SJSA1 (cell line): ENCODE measurements around the gene GM2A. TPM values are rescaled to one million over a fixed set of nuclear protein-coding genes. Genes with fewer than 3 reads are reported as not detected.
"Not testable (repeated sequence)": the region's sequence is repeated elsewhere in the genome, so short reads cannot be mapped to it uniquely, and the experiment has no call there.

Source experiments
- DNase-seq, 2 experiments: peaks; one replicate each; pipeline ENCODE4 v3.0.0-alpha.2; 2015 to 2020; ENCODE audit warnings: low spot score in 2 of 2, low read depth in 1 of 2
- H3K27ac ChIP-seq: fragments of 250-450 bp; sonication (Bioruptor Pico); 2 replicates; pipeline ENCODE4 v1.5.1; 2020; ENCODE audit warnings: mild to moderate bottlenecking, moderate library complexity
- H3K27me3 ChIP-seq: fragments of 250-450 bp; sonication (Bioruptor Pico); replicated peaks from 2 replicates; pipeline ENCODE4 v1.5.1; 2020; ENCODE audit warnings: mild to moderate bottlenecking, moderate library complexity
- H3K36me3 ChIP-seq: fragments of 250-450 bp; sonication (Bioruptor Pico); 2 replicates; pipeline ENCODE4 v1.5.1; 2020; ENCODE audit warnings: mild to moderate bottlenecking
- H3K4me1 ChIP-seq: fragments of 250-450 bp; sonication (Bioruptor Pico); replicated peaks from 2 replicates; pipeline ENCODE4 v1.6.1; 2021; ENCODE audit warnings: mild to moderate bottlenecking
- H3K4me3 ChIP-seq: fragments of 250-450 bp; sonication (Bioruptor Pico); 2 replicates; pipeline ENCODE4 v1.5.1; 2020; ENCODE audit warnings: mild to moderate bottlenecking
- H3K9me3 ChIP-seq: fragments of 250-450 bp; sonication (Bioruptor Pico); replicated peaks from 2 replicates; pipeline ENCODE4 v1.5.1; 2020; ENCODE audit warnings: mild to moderate bottlenecking
- total RNA-seq: library from RNA; depleted of rRNA; stranded (reverse); fragments of >200 nt; shearing (Covaris generic); gene quantifications from 2 replicates; pipeline ENCODE4 v1.2.3, GENCODE V29; 2014

GM2A gene
- total RNA-seq, 1 experiment from 2014 or later: 27.4 TPM

DNA sequence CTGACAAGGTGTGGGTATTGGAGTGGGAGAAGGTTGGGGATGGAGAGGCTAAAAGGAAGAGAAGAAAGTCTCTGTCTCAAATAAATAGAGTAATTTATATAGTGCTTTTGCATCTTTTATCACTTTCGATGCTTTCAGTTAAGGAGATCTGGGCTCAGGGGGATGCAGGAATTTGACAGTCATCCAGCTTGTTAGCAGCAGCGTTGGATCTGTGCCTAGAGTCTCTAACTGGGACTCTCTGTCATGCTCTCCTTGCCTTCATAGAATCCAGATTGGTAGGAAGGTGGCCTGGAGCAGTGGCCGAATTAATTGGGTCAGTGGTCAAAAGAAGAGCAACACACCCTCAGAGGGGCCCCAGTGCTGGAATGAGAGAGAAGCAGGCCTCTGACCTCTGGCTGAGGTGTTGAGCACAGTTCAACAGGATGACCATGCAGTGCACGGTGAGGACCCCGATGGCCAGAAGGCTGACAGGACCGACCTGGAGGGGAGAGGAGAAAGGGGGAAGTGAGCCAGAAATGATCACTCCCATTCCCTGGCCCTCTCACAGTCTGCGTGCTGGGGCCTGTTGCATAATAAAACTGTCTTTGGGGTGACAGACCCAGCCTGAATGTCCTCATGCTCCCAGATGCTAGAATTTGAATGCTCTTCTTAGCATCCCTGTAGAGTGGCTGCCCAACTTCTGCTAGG, 42.9 kb downstream of the GM2A start:
- no peak overlapping the region for H3K4me3 ChIP-seq
- H3K4me1 ChIP-seq: no peaks in the 10 kb centered on the region
- no peaks in the 10 kb centered on the region for H3K9me3 ChIP-seq
- DNase-seq: peak in 1 of 2 experiments; percentile 34
- H3K36me3 ChIP-seq: no peaks in the 10 kb centered on the region
- H3K27ac ChIP-seq: no peak overlapping the region
- H3K27me3 ChIP-seq: no peaks in the 10 kb centered on the region

DNA sequence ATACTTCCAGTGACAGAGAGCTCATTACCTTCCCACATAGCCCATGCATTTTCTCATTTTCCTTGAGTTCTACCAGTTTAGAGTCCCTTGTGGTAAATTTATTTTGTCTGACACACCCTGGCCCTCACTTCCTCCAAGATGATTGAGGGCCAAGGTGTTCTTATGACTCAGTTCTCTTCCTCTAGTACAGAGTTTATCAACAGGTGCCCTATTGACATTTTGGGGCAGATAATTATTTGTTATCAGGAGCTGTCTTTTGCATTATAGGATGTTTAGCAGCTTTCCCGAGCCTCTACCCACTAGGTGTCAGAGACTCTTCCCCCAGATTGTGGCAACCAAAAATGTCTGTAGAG, 43.5 kb downstream of the GM2A start:
- Histone ChIP-seq H3K4me1 (no peaks in the 10 kb centered on the region), H3K36me3 (no peaks in the 10 kb centered on the region), H3K4me3 (no peak overlapping the region), H3K27ac (no peak overlapping the region), H3K27me3 (no peaks in the 10 kb centered on the region), H3K9me3 (no peaks in the 10 kb centered on the region)
- DNase-seq: no peak

DNA sequence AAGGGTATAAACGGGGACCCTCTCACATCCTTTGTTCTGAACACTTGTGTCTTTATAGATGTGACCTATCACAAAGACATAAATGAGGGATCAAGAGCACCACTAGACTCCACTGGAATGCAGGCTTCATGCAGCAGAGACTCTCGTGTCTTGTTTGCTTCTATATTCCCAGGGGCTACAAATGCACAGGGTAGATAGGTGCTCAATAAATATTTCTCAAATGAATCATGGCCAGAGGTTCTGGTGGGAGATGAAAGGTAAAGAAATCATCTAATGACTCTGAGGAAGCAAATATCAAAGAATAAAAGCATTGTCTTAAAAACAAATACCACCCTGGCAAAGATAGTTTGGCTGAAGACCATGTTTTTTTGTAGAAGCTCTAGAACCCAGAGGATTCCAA, 44.0 kb downstream of the GM2A start:
- Histone ChIP-seq H3K4me3 (no peak overlapping the region), H3K27me3 (no peaks in the 10 kb centered on the region), H3K36me3 (no peaks in the 10 kb centered on the region), H3K4me1 (no peaks in the 10 kb centered on the region), H3K27ac (no peak overlapping the region), H3K9me3 (no peaks in the 10 kb centered on the region)
- DNase-seq: peak in 1 of 2 experiments; percentile 5

DNA sequence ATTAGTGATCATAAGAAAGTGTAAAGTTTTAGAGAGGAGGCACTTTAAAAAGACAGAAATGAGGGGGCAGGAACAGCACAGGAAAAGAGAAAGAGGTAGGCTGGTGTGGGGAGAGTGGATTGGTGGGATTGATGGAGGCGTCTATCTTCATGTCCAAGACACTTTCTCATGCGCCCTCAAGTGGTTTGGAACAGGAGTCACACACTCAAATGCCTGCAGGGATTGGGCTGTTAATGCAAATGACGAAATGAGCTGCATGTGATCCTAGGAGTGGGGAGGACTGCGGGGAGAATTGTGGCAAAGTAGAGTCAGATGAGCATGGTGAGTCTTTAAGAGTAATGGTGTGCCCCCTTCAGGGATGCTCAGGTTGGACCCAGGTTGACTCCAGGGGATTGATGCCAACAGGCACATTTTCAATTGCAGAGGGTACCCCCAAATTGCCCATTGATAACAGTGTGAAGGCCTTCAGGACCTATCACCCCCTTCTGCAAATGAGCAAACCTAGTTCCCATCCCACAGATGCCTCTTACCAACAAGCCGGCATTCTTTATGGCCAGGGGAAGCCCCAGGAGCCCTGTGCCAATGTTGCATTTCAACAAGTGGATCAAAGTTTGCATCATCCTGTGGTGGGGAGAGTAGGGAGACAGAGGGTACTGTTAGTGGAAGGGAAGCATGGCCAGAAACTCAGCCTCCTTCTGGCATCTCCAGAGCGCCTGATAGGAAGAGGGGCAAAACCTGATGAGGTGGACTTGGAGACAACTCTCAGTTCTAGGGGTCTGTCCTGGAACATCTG, 45.3 kb downstream of the GM2A start:
- no peak overlapping the region for H3K27ac ChIP-seq
- H3K36me3 ChIP-seq: no peaks in the 10 kb centered on the region
- H3K27me3 ChIP-seq: no peaks in the 10 kb centered on the region
- no peaks in the 10 kb centered on the region for H3K9me3 ChIP-seq
- DNase-seq: peak in 1 of 2 experiments; percentile 19
- no peak overlapping the region for H3K4me3 ChIP-seq
- H3K4me1 ChIP-seq: no peaks in the 10 kb centered on the region

DNA sequence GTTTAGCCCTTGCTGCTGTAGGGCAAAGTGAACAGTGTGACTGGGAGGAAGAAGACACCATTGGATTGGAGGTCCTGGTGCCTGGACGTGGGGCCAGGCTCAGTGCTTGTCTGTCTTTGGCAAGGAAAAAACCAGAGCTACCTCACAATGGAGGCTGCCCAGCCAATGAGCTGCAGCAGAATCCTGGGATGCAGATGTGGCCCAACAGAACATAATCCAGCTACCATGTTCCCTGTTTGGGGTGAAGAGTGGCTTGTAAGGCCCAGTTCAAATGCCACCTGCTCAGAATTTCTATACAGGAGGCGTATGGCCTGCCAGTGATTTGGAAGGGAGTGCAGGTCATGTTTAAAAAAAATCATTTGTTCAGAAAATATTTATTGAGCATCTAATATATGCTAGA, 50.7 kb downstream of the GM2A start, which contains the start of gene SLC36A3:
Gene SLC36A3 (minus strand): TSS at position 101 of the 400 bp plus-strand sequence. CDS start 412 bp downstream, outside the sequence.
- no peak for DNase-seq
- H3K9me3 ChIP-seq: no peaks in the 10 kb centered on the region
- H3K4me1 ChIP-seq: no peaks in the 10 kb centered on the region
- no peak within 1 kb of the TSS for H3K4me3 ChIP-seq
- H3K27me3 ChIP-seq: no peaks in the 10 kb centered on the region
- no peak within 1 kb of the TSS for H3K27ac ChIP-seq
- no peaks in the 10 kb centered on the region for H3K36me3 ChIP-seq

DNA sequence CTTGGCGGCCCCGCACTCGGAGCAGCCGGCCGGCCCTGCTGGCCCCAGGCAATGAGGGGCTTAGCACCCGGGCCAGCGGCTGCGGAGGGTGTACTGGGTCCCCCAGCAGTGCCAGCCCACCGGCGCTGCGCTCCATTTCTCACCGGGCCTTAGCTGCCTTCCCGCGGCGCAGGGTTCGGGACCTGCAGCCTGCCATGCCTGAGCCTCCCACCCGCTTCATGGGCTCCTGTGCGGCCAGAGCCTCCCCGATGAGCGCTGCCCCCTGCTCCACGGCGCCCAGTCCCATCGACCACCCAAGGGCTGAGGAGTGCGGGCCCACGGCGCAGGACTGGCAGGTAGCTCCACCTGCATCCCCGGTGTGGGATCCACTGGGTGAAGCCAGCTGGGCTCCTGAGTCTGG, 56.3 kb downstream of the GM2A start:
- not testable (repeated sequence) for H3K4me1 ChIP-seq, H3K36me3 ChIP-seq, H3K9me3 ChIP-seq, H3K27ac ChIP-seq, H3K27me3 ChIP-seq, H3K4me3 ChIP-seq
- peak in 1 of 2 experiments; percentile 41 for DNase-seq

DNA sequence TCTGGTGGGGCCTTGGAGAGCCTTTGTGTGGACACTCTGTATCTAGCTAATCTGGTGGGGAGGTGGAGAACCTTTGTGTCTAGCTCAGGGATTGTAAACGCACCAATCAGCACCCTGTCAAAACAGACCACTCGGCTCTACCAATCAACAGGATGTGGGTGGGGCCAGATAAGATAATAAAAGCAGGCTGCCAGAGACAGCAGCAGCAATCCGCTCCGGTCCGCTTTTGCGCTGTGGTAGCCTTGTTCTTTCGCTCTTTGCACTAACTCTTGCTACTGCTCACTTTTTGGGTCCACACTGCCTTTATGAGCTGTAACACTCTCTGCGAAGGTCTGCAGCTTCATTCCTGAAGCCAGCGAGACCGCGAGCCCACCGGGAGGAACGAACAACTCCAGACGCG, 56.8 kb downstream of the GM2A start:
- H3K4me1 ChIP-seq, H3K4me3 ChIP-seq, H3K36me3 ChIP-seq, H3K27me3 ChIP-seq, H3K9me3 ChIP-seq, H3K27ac ChIP-seq: not testable (repeated sequence)
- DNase-seq: peak in 1 of 2 experiments; percentile 37

DNA sequence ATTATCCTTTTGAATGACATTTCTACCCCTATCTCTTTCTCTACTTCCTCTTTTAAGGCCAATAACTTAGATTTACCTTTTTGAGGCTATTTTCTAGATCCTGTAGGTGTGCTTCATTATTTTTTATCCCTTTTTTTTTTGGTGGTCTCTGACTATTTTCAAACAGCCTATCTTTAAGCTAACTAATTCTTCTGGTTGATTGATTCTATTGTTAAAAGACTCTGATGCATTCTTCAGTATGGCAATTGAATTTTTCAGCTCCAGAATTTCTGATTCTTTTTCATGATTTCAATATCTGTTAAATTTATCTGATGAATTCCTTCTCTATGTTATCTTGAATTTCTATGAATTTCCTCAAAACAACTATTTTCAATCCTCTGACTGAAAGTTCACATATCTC, 57.9 kb downstream of the GM2A start:
- no peaks in the 10 kb centered on the region for H3K36me3 ChIP-seq
- peaks cover 2% of the 10 kb centered on the region; the same call in 1 of the 2 replicates for H3K9me3 ChIP-seq
- H3K4me3 ChIP-seq: no peak overlapping the region
- H3K27ac ChIP-seq: no peak overlapping the region
- DNase-seq: no peak
- H3K27me3 ChIP-seq: peaks cover 2% of the 10 kb centered on the region; the same call in 1 of the 2 replicates
- H3K4me1 ChIP-seq: no peaks in the 10 kb centered on the region

DNA sequence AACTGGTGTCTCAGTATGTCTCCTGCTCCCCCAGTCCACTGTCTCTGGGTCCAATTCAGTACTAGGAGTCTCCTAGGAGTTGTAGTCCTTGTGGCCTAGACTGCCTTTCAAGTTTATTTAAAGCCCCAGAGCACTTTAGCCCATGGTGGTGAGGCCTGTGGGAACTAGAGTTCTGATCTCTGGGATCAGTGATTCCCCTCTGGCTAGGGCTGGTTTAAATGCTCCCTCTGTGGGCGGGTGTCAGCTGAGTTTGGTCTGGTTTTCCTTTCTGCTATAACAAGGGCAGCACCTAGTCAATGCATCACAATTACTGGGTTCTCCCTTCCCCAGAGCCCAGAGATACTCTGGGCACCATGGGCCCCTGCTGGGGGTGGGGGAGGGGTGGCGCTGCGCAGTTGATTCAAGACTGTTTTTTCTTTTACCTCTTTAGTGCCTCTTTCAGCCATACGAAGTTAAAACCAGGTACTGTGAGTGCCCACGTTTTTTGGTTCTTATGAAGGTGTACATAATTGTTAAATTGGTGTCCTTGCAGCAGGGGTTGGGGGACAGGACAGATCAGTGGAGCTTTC, 59.9 kb downstream of the GM2A start:
- no peak overlapping the region for H3K4me3 ChIP-seq
- peaks cover 2% of the 10 kb centered on the region for H3K27me3 ChIP-seq
- peaks cover 2% of the 10 kb centered on the region; the same call in 1 of the 2 replicates for H3K9me3 ChIP-seq
- no peak overlapping the region for H3K27ac ChIP-seq
- peak in 1 of 2 experiments; percentile 38 for DNase-seq
- H3K4me1 ChIP-seq: no peaks in the 10 kb centered on the region
- no peaks in the 10 kb centered on the region for H3K36me3 ChIP-seq

DNA sequence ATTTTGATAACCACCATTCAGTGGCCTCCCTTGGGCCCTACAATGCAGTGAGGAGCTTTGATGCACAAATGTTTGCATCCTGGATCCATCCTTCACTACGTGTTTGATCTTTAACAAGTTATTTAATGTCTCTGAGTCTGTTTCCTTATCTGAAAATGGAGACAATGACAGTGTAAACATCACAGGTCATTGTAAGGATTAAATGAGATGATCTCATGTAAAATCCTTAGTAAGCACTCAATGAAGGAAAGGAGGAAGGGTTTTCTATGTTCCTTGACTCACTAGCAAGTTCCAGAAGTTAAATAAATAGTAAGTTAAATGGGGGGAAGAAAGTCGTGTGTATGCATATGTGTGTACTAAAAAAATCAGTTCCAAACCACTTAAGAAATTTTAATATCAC, 60.4 kb downstream of the GM2A start:
- Histone ChIP-seq H3K9me3 (peaks cover 2% of the 10 kb centered on the region; the same call in 1 of the 2 replicates), H3K4me1 (no peaks in the 10 kb centered on the region), H3K27ac (no peak overlapping the region), H3K27me3 (peaks cover 2% of the 10 kb centered on the region), H3K4me3 (no peak overlapping the region), H3K36me3 (no peaks in the 10 kb centered on the region)
- DNase-seq: no peak

DNA sequence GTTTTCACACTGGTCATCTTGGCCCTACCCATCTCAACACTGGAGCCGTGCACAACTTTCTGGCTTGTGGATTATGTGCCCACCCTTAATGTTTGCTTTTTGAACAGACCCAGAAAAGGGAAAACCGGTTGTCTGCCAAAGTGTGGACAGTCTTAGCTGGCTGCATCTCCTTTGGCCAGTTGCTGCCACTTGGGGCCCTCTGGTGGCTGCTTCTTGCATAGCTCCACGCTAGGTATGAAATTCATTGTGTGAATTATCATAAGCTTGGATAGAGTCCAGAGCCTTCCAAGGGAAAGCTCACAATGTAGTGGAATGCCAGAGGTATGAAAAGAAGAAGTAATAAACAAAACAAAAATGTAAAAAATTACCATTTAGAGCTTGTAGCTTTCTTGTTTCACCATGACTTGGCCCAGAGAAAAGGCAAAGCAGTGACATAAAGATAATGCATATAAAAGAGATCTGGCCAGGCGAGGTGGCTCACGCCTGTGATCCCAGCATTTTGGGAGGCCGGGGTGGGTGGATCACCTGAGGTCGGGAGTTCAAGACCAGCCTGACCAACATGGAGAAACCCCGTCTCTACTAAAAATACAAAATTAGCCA, 63.1 kb downstream of the GM2A start:
- Histone ChIP-seq H3K4me3 (no peak overlapping the region), H3K27me3 (peaks cover 2% of the 10 kb centered on the region), H3K9me3 (0 out of 2 replicates have a peak, but pooled peaks cover 2% of the 10 kb centered on the region), H3K4me1 (no peaks in the 10 kb centered on the region), H3K27ac (no peak overlapping the region), H3K36me3 (no peaks in the 10 kb centered on the region)
- peak; percentile 50 to 73 for DNase-seq

DNA sequence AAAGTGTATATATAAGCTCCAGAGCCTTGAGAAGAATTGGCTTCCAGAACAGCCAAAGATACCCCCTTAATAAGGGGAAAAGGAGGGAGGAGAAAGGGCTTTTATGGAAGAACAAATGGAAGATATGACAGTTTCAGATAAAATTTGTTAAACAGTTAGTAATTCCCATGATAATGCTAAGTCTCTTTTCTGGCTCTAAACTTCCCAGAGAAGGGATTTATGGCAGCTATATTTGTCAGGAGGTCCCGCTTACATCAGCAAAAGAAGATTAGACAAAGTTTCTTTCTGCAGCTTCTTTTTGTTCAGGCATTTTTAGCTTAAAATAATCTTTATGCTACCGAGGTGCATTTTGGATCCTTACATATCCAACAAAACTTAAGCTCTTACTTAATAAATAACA, 64.9 kb downstream of the GM2A start:
- H3K4me3 ChIP-seq: no peak overlapping the region
- no peaks in the 10 kb centered on the region for H3K4me1 ChIP-seq
- 0 out of 2 replicates have a peak, but pooled peaks cover 2% of the 10 kb centered on the region for H3K9me3 ChIP-seq
- peaks cover 2% of the 10 kb centered on the region for H3K27me3 ChIP-seq
- H3K36me3 ChIP-seq: no peaks in the 10 kb centered on the region
- no peak for DNase-seq
- no peak overlapping the region for H3K27ac ChIP-seq

DNA sequence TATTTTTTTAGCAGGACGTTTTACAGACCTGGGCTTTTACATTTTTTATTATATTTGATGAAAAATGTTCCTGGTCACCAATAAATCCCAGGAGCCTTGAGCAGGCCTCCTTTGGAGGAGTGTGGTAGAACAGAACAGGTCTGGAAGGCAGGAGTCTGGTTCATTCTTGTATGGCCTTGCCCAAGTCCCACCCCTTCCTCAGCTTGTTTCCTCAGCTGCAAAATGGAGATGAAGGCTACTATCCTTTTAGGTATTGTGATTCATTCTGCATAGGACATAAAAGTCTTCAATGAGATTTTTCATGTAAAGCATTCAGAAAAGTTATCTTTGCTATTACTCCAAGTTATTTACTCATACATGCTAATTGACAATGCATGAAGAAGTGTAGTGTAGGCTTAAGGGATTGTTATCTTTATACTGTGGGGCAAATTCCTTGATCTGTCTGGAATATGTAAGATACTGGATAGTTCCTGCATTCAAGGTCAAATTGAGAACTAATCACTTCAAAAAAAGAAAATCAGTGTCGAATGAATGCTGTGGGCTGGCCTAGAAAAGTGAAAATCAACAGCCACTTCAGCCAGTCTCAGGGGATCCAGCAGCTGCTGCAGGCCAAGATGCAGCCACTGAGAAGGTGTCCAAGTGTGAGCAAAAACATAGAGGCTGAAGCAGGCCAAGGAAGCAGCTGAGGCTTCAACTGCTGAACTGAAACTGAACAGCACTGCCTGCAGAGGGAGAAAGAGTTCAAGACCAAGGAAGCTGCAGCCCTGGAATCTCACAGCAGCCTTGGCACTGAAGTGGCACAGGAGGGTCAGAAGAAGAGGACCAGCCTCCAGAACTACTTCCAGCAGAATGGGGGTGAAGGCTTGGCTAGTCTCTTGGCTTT, 66.1 kb downstream of the GM2A start:
- DNase-seq: peak in 1 of 2 experiments; percentile 34
- H3K36me3 ChIP-seq: no peaks in the 10 kb centered on the region
- H3K27ac ChIP-seq: no peak overlapping the region

More for the DNA sequence above, 66.1 kb downstream of the GM2A start:
- Histone ChIP-seq H3K9me3 (no peaks in the 10 kb centered on the region), H3K4me3 (no peak overlapping the region), H3K27me3 (peaks cover 2% of the 10 kb centered on the region; the same call in 1 of the 2 replicates), H3K4me1 (no peaks in the 10 kb centered on the region)
